ENCODE data around the gene SH2B3. TPM values are rescaled to one million over a fixed set of nuclear protein-coding genes. Genes with fewer than 3 reads are reported as not detected.

The SH2B3 gene
- total and polyA plus RNA-seq, 9 of the 15 experiments (the other 6 are each of a cell fraction or from before 2014, with no cell fraction given): 10.8 to 75.3 (median 37.4) TPM

- TF ChIP-seq PHF8 (IDR thresholded peaks at IDR 0.05; ENCODE audit: borderline replicate concordance, low read length): peak; percentile 20; the same call in 1 of the 2 replicates
- peak; percentile 61 for TF ChIP-seq ZBTB7A (IDR thresholded peaks at IDR 0.05; ENCODE audit: borderline replicate concordance, control insufficient read depth, low read depth, low read length)
- no peak for TF ChIP-seq SMAD1 (IDR thresholded peaks at IDR 0.05; ENCODE audit: low read depth, low read length, partially characterized antibody)
- peak; percentile 11 for TF ChIP-seq ZNF146 (CRISPR knock-in tag; IDR thresholded peaks at IDR 0.05; ENCODE audit: unreplicated experiment)
- TF ChIP-seq TBP (optimal IDR thresholded peaks at IDR 0.05; ENCODE audit: low read depth, low read length): peak; percentile 41
- no peak for TF ChIP-seq SRSF1 (IDR thresholded peaks at IDR 0.05; ENCODE audit: low read depth, low read length)
- no peak for TF ChIP-seq ZNF785 (CRISPR knock-in tag; IDR thresholded peaks at IDR 0.05)
- no peak for TF ChIP-seq ZBTB5 (IDR thresholded peaks at IDR 0.05)
- no peak for TF ChIP-seq SAFB2 (IDR thresholded peaks at IDR 0.05; ENCODE audit: borderline replicate concordance, low read depth, low read length, severe bottlenecking)
- no peak for TF ChIP-seq HMG20B (CRISPR knock-in tag; IDR thresholded peaks at IDR 0.05)
- TF ChIP-seq PHF20 (IDR thresholded peaks at IDR 0.05; ENCODE audit: partially characterized antibody): peak; percentile 60
- peak; percentile 55 for TF ChIP-seq ZFX (CRISPR knock-in tag; IDR thresholded peaks at IDR 0.05)
- TF ChIP-seq UBTF (IDR thresholded peaks at IDR 0.05; ENCODE audit: borderline replicate concordance in 1 of 2, low read depth in 2 of 2, low read length in 2 of 2): peak in 1 of 2 experiments; percentile 55; a peak in 1 of 4 replicates
- peak; percentile 17; the same call in 1 of the 2 replicates for TF ChIP-seq ARID4B (CRISPR knock-in tag; IDR thresholded peaks at IDR 0.05)
- no peak for TF ChIP-seq FOXP4 (CRISPR knock-in tag; IDR thresholded peaks at IDR 0.05; ENCODE audit: borderline replicate concordance)
- TF ChIP-seq LCOR (CRISPR knock-in tag; IDR thresholded peaks at IDR 0.05): peak; percentile 50
Measured at GRCh38 chr12:111396726-111397445, 8.8 kb upstream of the SH2B3 start (continued).
